HCT116 (cell line): ENCODE measurements around the gene RIN3. TPM values are rescaled to one million over a fixed set of nuclear protein-coding genes. Genes with fewer than 3 reads are reported as not detected.

Experiments
- ATAC-seq: fragments of 200-7000 bp; cut with Tn5 transposase; 2 replicates; pipeline ENCODE4 v1.9.1; 2020; ENCODE audit warnings: mild to moderate bottlenecking, moderate library complexity
- BruUV-seq: library from RNA; stranded (reverse); fragments of 400-500 nt; replicated peaks from 2 replicates; lab custom pipeline; 2021; lab: Mats Ljungman, UMichigan
- CTCF ChIA-PET: fragments of 300-600 bp; sonication (Branson Sonifier 250); formaldehyde crosslinking; loops from one replicate; lab custom pipeline; 2021; ENCODE audit warnings: antibody characterized with exemption; lab: Charles Lee
- POLR2A ChIA-PET: fragments of 300-600, 350-600 bp; sonication (Branson Sonifier 250); formaldehyde crosslinking; loops from one replicate; lab custom pipeline; 2021; ENCODE audit warnings: antibody characterized with exemption; lab: Charles Lee
- RAD21 ChIA-PET, 2 experiments: fragments of 300-600 bp; sonication (Branson Sonifier 250); formaldehyde crosslinking; loops; one replicate each; lab custom pipeline; 2023; ENCODE audit warnings: low total read pairs in 2 of 2; ENCODE audit not compliant: uncharacterized antibody in 2 of 2, unreplicated experiment in 2 of 2, low non-redundant PET in 1 of 2; lab: Charles Lee
- DNase-seq: peaks from one replicate; pipeline ENCODE4 v3.0.0-alpha.2; 2010; ENCODE audit warnings: low read depth, low spot score
- H2AFZ ChIP-seq: fragments of 200-600 bp; shearing (Covaris generic), sonication (generic); 2 replicates; pipeline ENCODE4 v1.6.1; 2017; ENCODE audit warnings: low read depth, mixed run types, mixed read lengths, antibody characterized with exemption, low read length; ENCODE audit not compliant: poor library complexity, severe bottlenecking
- H3K27ac ChIP-seq: 2 replicates; pipeline ENCODE4 v1.5.1; 2012; ENCODE audit warnings: low read depth, low read length
- H3K27me3 ChIP-seq: fragments of 200-600 bp; sonication (generic); 2 replicates; pipeline ENCODE4 v1.6.1; 2016; ENCODE audit warnings: mixed run types, low read length, mixed read lengths; ENCODE audit not compliant: insufficient read depth
- H3K36me3 ChIP-seq, 2 experiments: fragments of 200-500 bp in 1 of 2; fragments of 200-600 bp in 1 of 2; sonication (Bioruptor generic) in 1 of 2; sonication (generic) in 1 of 2; 2 replicates each; pipeline versions ENCODE4 v1.5.1 to v1.6.1; 2014 to 2016; ENCODE audit warnings: low read length in 2 of 2, inconsistent platforms in 1 of 2, mixed read lengths in 1 of 2, mixed run types in 1 of 2; ENCODE audit not compliant: insufficient read depth in 2 of 2, control insufficient read depth in 1 of 2
- H3K4me1 ChIP-seq, 2 experiments: fragments of 200-600 bp in 1 of 2; sonication (generic) in 1 of 2; 2 replicates each; pipeline versions ENCODE4 v1.5.1 to v1.6.1; 2012 to 2017; ENCODE audit warnings: low read length in 2 of 2, inconsistent platforms in 1 of 2, mild to moderate bottlenecking in 1 of 2, mixed read lengths in 1 of 2, mixed run types in 1 of 2, moderate library complexity in 1 of 2; ENCODE audit not compliant: insufficient read depth in 2 of 2, control insufficient read depth in 1 of 2
- H3K4me2 ChIP-seq: fragments of 200-600 bp; sonication (generic); 2 replicates; pipeline ENCODE4 v1.6.1; 2017; ENCODE audit warnings: mixed run types, low read length, mixed read lengths
- H3K4me3 ChIP-seq, 2 experiments: fragments of 200-600 bp in 1 of 2; sonication (generic) in 1 of 2; replicated peaks in 1 of 2; 2 replicates each; pipeline ENCODE4 v1.5.1; 2011 to 2016; ENCODE audit warnings: low read length in 2 of 2, control low read depth in 1 of 2, low read depth in 1 of 2, mild to moderate bottlenecking in 1 of 2, mixed read lengths in 1 of 2, mixed run types in 1 of 2
- H3K79me2 ChIP-seq: fragments of 200-600 bp; sonication (generic); 2 replicates; pipeline ENCODE4 v1.6.1; 2017; ENCODE audit warnings: mild to moderate bottlenecking, mixed run types, low read length, moderate library complexity, mixed read lengths; ENCODE audit not compliant: insufficient read depth
- H3K9ac ChIP-seq: fragments of 200-600 bp; sonication (generic); 2 replicates; pipeline ENCODE4 v1.6.1; 2016; ENCODE audit warnings: low read length, mixed read lengths
- H3K9me2 ChIP-seq: fragments of 200-600 bp; sonication (generic), shearing (Covaris generic); 2 replicates; pipeline ENCODE4 v1.6.1; 2017; ENCODE audit warnings: mixed run types, mild to moderate bottlenecking, moderate library complexity; ENCODE audit not compliant: insufficient read depth
- H3K9me3 ChIP-seq, 2 experiments: fragments of 200-500 bp in 1 of 2; fragments of 200-600 bp in 1 of 2; sonication (Bioruptor generic) in 1 of 2; sonication (generic) in 1 of 2; 2 replicates each; pipeline ENCODE4 v1.6.1; 2014 to 2017; ENCODE audit warnings: low read length in 2 of 2, mixed read lengths in 2 of 2, inconsistent platforms in 1 of 2, low read depth in 1 of 2, mild to moderate bottlenecking in 1 of 2, mixed run types in 1 of 2, moderate library complexity in 1 of 2; ENCODE audit not compliant: control insufficient read depth in 1 of 2, insufficient read depth in 1 of 2
- H4K20me1 ChIP-seq: fragments of 200-600 bp; sonication (generic), shearing (Covaris generic); 2 replicates; pipeline ENCODE4 v1.6.1; 2017; ENCODE audit warnings: mixed run types, mild to moderate bottlenecking, moderate library complexity; ENCODE audit not compliant: insufficient read depth
- CBX3 ChIP-seq: IDR thresholded peaks from 2 replicates; pipeline ENCODE4 v1.6.1; 2012; ENCODE audit warnings: low read depth
- EGR1 ChIP-seq: IDR thresholded peaks from 2 replicates; pipeline ENCODE4 v1.6.1; 2012; ENCODE audit warnings: low read depth
- ELF1 ChIP-seq: IDR thresholded peaks from 2 replicates; pipeline ENCODE4 v1.6.1; 2012; ENCODE audit warnings: low read depth, borderline replicate concordance
- EZH2 ChIP-seq: fragments of 200-600 bp; sonication (generic); IDR thresholded peaks from 2 replicates; pipeline ENCODE4 v1.6.1; 2017; ENCODE audit warnings: antibody characterized with exemption, mixed run types
- EZH2phosphoT487 ChIP-seq: fragments of 200-600 bp; IDR thresholded peaks from 2 replicates; pipeline ENCODE4 v1.6.1; 2018; ENCODE audit warnings: antibody characterized with exemption, borderline replicate concordance
- FOSL1 ChIP-seq: IDR thresholded peaks from 2 replicates; pipeline ENCODE4 v1.6.1; 2012; ENCODE audit warnings: low read depth
- RAD21 ChIP-seq: IDR thresholded peaks from 2 replicates; pipeline ENCODE4 v1.6.1; 2012; ENCODE audit warnings: low read depth, mild to moderate bottlenecking
- SP1 ChIP-seq: IDR thresholded peaks from 2 replicates; pipeline ENCODE4 v1.6.1; 2012; ENCODE audit warnings: low read depth
- SRF ChIP-seq: IDR thresholded peaks from 2 replicates; pipeline ENCODE4 v1.6.1; 2012; ENCODE audit warnings: low read depth
- TCF7L2 ChIP-seq: IDR thresholded peaks from 2 replicates; pipeline ENCODE4 v1.7.0; 2011; ENCODE audit warnings: borderline replicate concordance, inconsistent platforms; ENCODE audit not compliant: insufficient read depth, insufficient read length; ENCODE audit errors: extremely low read depth
- YY1 ChIP-seq: IDR thresholded peaks from 2 replicates; pipeline ENCODE4 v1.6.1; 2011; ENCODE audit warnings: low read length, low read depth, moderate library complexity, mild to moderate bottlenecking; ENCODE audit not compliant: insufficient replicate concordance; ENCODE audit errors: extremely low read depth
- ZFX ChIP-seq: fragments of 450-650 bp; IDR thresholded peaks from 2 replicates; pipeline ENCODE4 v1.6.1; 2017
- ZNF274 ChIP-seq: fragments of 200-500 bp; sonication (Bioruptor generic); IDR thresholded peaks from 2 replicates; pipeline ENCODE4 v1.6.1; 2014; ENCODE audit warnings: mild to moderate bottlenecking, low read depth, low read length, inconsistent platforms
- intact Hi-C: fragments of 100-400 bp; cut with micrococcal nuclease; formaldehyde crosslinking; loops from 2 replicates; pipeline ENCODE4 v1.10.0; 2022
- total RNA-seq: library from RNA; stranded (reverse); gene quantifications from one replicate; pipeline ENCODE4 v1.2.1, GENCODE V29; 2021; ENCODE audit not compliant: unreplicated experiment
- TF ChIP-seq, protein P1 (sequence below): IDR thresholded peaks from 2 replicates; pipeline ENCODE4 v1.6.1; 2012
- TF ChIP-seq, protein P2 (sequence below): IDR thresholded peaks from 2 replicates; pipeline ENCODE4 v1.6.1; 2012; ENCODE audit warnings: low read depth

The RIN3 gene
- total RNA-seq, 1 experiment from 2014 or later: 22.2 TPM

DNA sequence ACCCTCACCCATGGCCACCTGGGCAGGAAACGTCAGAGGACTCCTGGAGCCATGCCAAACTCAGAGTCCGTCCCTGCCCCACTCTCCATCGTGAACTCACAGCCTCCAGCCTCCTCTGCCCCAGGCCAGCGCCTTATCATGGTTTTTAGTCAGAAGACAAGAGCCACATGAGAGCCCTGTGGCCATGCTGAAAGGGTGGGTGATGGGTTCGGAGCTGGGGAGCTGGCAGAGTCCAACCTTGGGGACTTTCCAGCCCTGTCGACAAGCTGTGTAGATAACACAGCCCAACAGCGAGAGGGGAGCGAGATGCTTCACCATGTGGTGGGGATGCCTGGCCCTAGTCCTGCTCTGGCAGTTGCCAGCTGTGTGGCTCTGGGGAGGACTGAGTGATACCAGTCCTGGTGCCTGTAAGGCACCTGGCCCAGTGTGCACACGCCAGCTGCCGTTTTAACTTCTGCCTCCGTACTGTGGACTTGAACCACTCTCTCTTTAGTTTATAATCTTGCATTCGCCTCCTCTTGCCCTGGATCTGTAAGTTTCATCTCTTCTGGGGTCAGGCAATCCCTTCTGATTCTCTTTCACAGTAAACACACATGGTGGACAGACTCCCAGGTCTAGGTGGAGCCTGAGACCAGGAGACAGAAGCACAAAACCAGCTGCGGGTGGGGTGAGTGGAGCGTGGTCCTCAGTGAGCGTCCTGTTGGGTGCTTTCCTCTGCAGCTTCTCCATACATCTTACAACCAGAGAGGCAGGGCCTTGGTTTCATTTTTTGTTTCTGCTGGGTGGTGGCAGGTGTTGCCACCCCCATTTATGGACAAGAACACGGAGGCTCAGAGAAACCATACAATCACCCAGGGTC lies 55.3 kb downstream of the RIN3 start:
- DNase-seq: no peak
- Histone ChIP-seq H3K9me3 (no peaks in the 10 kb centered on the region), H4K20me1 (no peaks in the 10 kb centered on the region), H2AFZ (no peak overlapping the region), H3K4me1 (peaks cover 6 to 23% of the 10 kb centered on the region in 2 experiments; a peak in 2 of 4 replicates), H3K9me2 (no peaks in the 10 kb centered on the region), H3K79me2 (no peaks in the 10 kb centered on the region), H3K27ac (no peak overlapping the region), H3K9ac (no peak overlapping the region), H3K4me3 (no peak overlapping the region), H3K36me3 (no peaks in the 10 kb centered on the region), H3K27me3 (no peaks in the 10 kb centered on the region), H3K4me2 (no peak overlapping the region)
- ChIA-PET CTCF (no interaction called here), POLR2A (no interaction called here), RAD21 (no interaction called here)
- no TSS peak for BruUV-seq
- ATAC-seq: no peak
- intact Hi-C loops: no loop called here
- no peak for TF ChIP-seq CBX3
- no peak for TF ChIP-seq ZFX
- TF ChIP-seq ZNF274: no peak
- TF ChIP-seq FOSL1: no peak
- TF ChIP-seq EZH2phosphoT487: no peak
- no peak for TF ChIP-seq YY1
- TF ChIP-seq TCF7L2: no peak
- no peak for TF ChIP-seq EZH2
- no peak for TF ChIP-seq SRF
- TF ChIP-seq, protein P1, sequence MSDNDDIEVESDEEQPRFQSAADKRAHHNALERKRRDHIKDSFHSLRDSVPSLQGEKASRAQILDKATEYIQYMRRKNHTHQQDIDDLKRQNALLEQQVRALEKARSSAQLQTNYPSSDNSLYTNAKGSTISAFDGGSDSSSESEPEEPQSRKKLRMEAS: no peak
- TF ChIP-seq EGR1: no peak
- TF ChIP-seq SP1: no peak
- TF ChIP-seq ELF1: no peak
- no peak for TF ChIP-seq RAD21
- TF ChIP-seq, protein P2, sequence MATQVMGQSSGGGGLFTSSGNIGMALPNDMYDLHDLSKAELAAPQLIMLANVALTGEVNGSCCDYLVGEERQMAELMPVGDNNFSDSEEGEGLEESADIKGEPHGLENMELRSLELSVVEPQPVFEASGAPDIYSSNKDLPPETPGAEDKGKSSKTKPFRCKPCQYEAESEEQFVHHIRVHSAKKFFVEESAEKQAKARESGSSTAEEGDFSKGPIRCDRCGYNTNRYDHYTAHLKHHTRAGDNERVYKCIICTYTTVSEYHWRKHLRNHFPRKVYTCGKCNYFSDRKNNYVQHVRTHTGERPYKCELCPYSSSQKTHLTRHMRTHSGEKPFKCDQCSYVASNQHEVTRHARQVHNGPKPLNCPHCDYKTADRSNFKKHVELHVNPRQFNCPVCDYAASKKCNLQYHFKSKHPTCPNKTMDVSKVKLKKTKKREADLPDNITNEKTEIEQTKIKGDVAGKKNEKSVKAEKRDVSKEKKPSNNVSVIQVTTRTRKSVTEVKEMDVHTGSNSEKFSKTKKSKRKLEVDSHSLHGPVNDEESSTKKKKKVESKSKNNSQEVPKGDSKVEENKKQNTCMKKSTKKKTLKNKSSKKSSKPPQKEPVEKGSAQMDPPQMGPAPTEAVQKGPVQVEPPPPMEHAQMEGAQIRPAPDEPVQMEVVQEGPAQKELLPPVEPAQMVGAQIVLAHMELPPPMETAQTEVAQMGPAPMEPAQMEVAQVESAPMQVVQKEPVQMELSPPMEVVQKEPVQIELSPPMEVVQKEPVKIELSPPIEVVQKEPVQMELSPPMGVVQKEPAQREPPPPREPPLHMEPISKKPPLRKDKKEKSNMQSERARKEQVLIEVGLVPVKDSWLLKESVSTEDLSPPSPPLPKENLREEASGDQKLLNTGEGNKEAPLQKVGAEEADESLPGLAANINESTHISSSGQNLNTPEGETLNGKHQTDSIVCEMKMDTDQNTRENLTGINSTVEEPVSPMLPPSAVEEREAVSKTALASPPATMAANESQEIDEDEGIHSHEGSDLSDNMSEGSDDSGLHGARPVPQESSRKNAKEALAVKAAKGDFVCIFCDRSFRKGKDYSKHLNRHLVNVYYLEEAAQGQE: no peak
